ENCODE measurements around the gene SIX5.

DNA sequence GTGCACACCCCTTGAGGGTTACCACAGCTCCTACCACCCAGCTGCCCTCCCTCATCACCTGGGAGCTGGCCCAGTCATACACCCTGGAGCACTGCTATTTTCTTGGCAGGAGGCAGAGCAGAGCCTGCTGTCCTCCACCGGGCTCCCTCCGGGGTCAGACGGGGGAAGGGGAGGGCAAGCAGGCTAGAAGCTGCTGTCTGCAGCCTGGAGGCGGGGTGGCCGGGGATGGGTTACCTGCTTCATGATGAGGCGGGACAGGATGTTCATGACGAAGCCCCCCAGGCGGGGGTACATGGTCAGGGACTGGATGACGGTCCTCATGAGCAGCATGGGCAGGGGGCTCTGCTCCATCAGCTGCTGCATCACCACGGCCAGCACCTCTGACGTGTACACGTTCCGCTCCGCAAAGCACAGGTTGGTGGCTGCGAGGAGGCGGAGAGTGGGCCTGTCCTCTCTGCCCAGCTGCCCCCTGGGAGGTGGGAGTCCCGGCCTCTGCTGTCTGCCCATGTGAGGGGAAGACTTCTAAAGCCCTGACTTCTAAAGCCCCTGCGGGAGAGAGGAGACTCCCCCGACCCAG is 48.8 kb upstream of the SIX5 start:
- TF ChIP-seq, protein P1, sequence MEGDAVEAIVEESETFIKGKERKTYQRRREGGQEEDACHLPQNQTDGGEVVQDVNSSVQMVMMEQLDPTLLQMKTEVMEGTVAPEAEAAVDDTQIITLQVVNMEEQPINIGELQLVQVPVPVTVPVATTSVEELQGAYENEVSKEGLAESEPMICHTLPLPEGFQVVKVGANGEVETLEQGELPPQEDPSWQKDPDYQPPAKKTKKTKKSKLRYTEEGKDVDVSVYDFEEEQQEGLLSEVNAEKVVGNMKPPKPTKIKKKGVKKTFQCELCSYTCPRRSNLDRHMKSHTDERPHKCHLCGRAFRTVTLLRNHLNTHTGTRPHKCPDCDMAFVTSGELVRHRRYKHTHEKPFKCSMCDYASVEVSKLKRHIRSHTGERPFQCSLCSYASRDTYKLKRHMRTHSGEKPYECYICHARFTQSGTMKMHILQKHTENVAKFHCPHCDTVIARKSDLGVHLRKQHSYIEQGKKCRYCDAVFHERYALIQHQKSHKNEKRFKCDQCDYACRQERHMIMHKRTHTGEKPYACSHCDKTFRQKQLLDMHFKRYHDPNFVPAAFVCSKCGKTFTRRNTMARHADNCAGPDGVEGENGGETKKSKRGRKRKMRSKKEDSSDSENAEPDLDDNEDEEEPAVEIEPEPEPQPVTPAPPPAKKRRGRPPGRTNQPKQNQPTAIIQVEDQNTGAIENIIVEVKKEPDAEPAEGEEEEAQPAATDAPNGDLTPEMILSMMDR (conservative IDR thresholded peaks at IDR 0.05; ENCODE audit: low read depth, low read length), result no peak
- TF ChIP-seq EZH2 (IDR thresholded peaks at IDR 0.05; ENCODE audit: borderline replicate concordance, low read depth, low read length, poor library complexity, severe bottlenecking), result no peak

Data from A673 (cell line).